RPMI8226 (cell line): ENCODE results near the gene KPNB1.

Source experiments
- DNase-seq: peaks from one replicate; pipeline ENCODE4 v3.0.0-alpha.2; 2015

The KPNB1 gene

GRCh38 chr17:47638903-47639302 lies 10.8 kb upstream of the KPNB1 start:
- no peak for DNase-seq

- DNase-seq, result no peak
Observed at GRCh38 chr17:47640076-47640475, 9.6 kb upstream of the KPNB1 start.

GRCh38 chr17:47641202-47641601 lies 8.5 kb upstream of the KPNB1 start:
- no peak for DNase-seq

GRCh38 chr17:47643116-47643515 lies 6.6 kb upstream of the KPNB1 start:
- no peak for DNase-seq

- no peak for DNase-seq
Observed at GRCh38 chr17:47644324-47644723, 5.4 kb upstream of the KPNB1 start.

- no peak for DNase-seq
Observed at GRCh38 chr17:47649972-47650524, 329 bp downstream of the KPNB1 start.

- peak; percentile 98 for DNase-seq
Observed at GRCh38 chr17:47650525-47651522, 1.1 kb downstream of the KPNB1 start.

- no peak for DNase-seq
Observed at GRCh38 chr17:47651704-47652103, 2.0 kb downstream of the KPNB1 start.

- DNase-seq, result no peak
Observed at GRCh38 chr17:47652570-47652969, 2.9 kb downstream of the KPNB1 start.

- no peak for DNase-seq
Observed at GRCh38 chr17:47653442-47653841, 3.7 kb downstream of the KPNB1 start.

GRCh38 chr17:47654991-47655390 lies 5.3 kb downstream of the KPNB1 start:
- no peak for DNase-seq

GRCh38 chr17:47660064-47660492 lies 10.4 kb downstream of the KPNB1 start:
- DNase-seq, result peak; percentile 70

GRCh38 chr17:47663912-47664623 lies 14.3 kb downstream of the KPNB1 start:
- peak; percentile 57 for DNase-seq

GRCh38 chr17:47664624-47664941 lies 14.9 kb downstream of the KPNB1 start:
- DNase-seq, result no peak

GRCh38 chr17:47665655-47666054 lies 15.9 kb downstream of the KPNB1 start:
- DNase-seq, result no peak

- no peak for DNase-seq
Observed at GRCh38 chr17:47669081-47669480, 19.4 kb downstream of the KPNB1 start.

- no peak for DNase-seq
Observed at GRCh38 chr17:47670064-47670463, 20.3 kb downstream of the KPNB1 start.

- DNase-seq, result no peak
Observed at GRCh38 chr17:47674499-47674898, 24.8 kb downstream of the KPNB1 start.

- no peak for DNase-seq
Observed at GRCh38 chr17:47675380-47676198, 25.9 kb downstream of the KPNB1 start.

- no peak for DNase-seq
Observed at GRCh38 chr17:47676199-47676472, 26.4 kb downstream of the KPNB1 start.

- DNase-seq, result no peak
Observed at GRCh38 chr17:47676510-47677165, 26.9 kb downstream of the KPNB1 start.

GRCh38 chr17:47678196-47678595 lies 28.5 kb downstream of the KPNB1 start:
- no peak for DNase-seq

- no peak for DNase-seq
Observed at GRCh38 chr17:47682138-47682537, 32.4 kb downstream of the KPNB1 start.
